Neural progenitor cell (in vitro differentiated cells): Measurements from ENCODE around the gene PPM1H. TPM values are rescaled to one million over a fixed set of nuclear protein-coding genes. Genes with fewer than 3 reads are reported as not detected.

Experiments used
- DNase-seq: peaks from one replicate; pipeline ENCODE4 v3.0.0-alpha.2; 2016; ENCODE audit warnings: low spot score
- H2AFZ ChIP-seq: fragments of 200-600 bp; sonication (generic); replicated peaks from 2 replicates; pipeline ENCODE4 v1.6.1; 2016; ENCODE audit warnings: antibody characterized with exemption
- H3F3A ChIP-seq: fragments of 200-600 bp; sonication (generic); 2 replicates; pipeline ENCODE4 v1.6.1; 2016; ENCODE audit warnings: antibody characterized with exemption, low read depth
- H3K27ac ChIP-seq: fragments of 200-600 bp; sonication (generic); 2 replicates; pipeline ENCODE4 v1.5.1; 2016; ENCODE audit warnings: mild to moderate bottlenecking
- H3K27me3 ChIP-seq: fragments of 200-600 bp; sonication (generic); 2 replicates; pipeline ENCODE4 v1.6.1; 2016; ENCODE audit warnings: mild to moderate bottlenecking, moderate library complexity
- H3K36me3 ChIP-seq: fragments of 200-600 bp; sonication (generic); 2 replicates; pipeline ENCODE4 v1.5.1; 2016
- H3K4me1 ChIP-seq: fragments of 200-600 bp; sonication (generic); 2 replicates; pipeline ENCODE4 v1.6.1; 2016; ENCODE audit warnings: mixed run types
- H3K4me2 ChIP-seq: fragments of 200-600 bp; sonication (generic); 2 replicates; pipeline ENCODE4 v1.6.1; 2016
- H3K4me3 ChIP-seq: fragments of 200-600 bp; sonication (generic); 2 replicates; pipeline ENCODE4 v1.5.1; 2016
- H3K79me2 ChIP-seq: fragments of 200-600 bp; sonication (generic); 2 replicates; pipeline ENCODE4 v1.6.1; 2016; ENCODE audit warnings: low read depth
- H3K9ac ChIP-seq: fragments of 200-600 bp; sonication (generic); 2 replicates; pipeline ENCODE4 v1.6.1; 2016
- H3K9me3 ChIP-seq: fragments of 200-600 bp; sonication (generic); 2 replicates; pipeline ENCODE4 v1.5.1; 2016; ENCODE audit warnings: low read depth
- H4K20me1 ChIP-seq: fragments of 200-600 bp; sonication (generic); 2 replicates; pipeline ENCODE4 v1.6.1; 2016; ENCODE audit warnings: low read depth
- H3K27ac Mint-ChIP-seq: 3 replicates; pipeline ENCODE4 v1.8.0; 2021; ENCODE audit warnings: mixed read lengths
- H3K27me3 Mint-ChIP-seq: 2 replicates; pipeline ENCODE4 v1.8.0; 2022; ENCODE audit warnings: low read depth, mild to moderate bottlenecking, inconsistent platforms, moderate library complexity, mixed read lengths; ENCODE audit not compliant: insufficient read depth
- H3K36me3 Mint-ChIP-seq: 3 replicates; pipeline ENCODE4 v1.8.0; 2021; ENCODE audit warnings: mixed read lengths
- H3K4me1 Mint-ChIP-seq: 3 replicates; pipeline ENCODE4 v1.8.0; 2021; ENCODE audit warnings: mixed read lengths
- H3K4me3 Mint-ChIP-seq: 3 replicates; pipeline ENCODE4 v1.8.0; 2021; ENCODE audit warnings: mild to moderate bottlenecking, moderate library complexity, mixed read lengths
- H3K9me3 Mint-ChIP-seq: 3 replicates; pipeline ENCODE4 v1.8.0; 2020; ENCODE audit warnings: mixed read lengths
- CTCF ChIP-seq: fragments of 200-600 bp; sonication (generic); IDR thresholded peaks from 2 replicates; pipeline ENCODE4 v1.5.1; 2017; ENCODE audit warnings: antibody characterized with exemption, mild to moderate bottlenecking
- EZH2 ChIP-seq: fragments of 200-600 bp; sonication (generic); IDR thresholded peaks from 2 replicates; pipeline ENCODE4 v1.6.1; 2017; ENCODE audit warnings: antibody characterized with exemption, mild to moderate bottlenecking, moderate library complexity
- EZH2phosphoT487 ChIP-seq: fragments of 200-600 bp; sonication (generic); IDR thresholded peaks from 2 replicates; pipeline ENCODE4 v1.6.1; 2017; ENCODE audit warnings: antibody characterized with exemption
- total RNA-seq: library from RNA; depleted of rRNA; stranded (reverse); fragments of >200 nt; gene quantifications from 2 replicates; pipeline ENCODE4 v1.2.3, GENCODE V29; 2015; ENCODE audit warnings: low replicate concordance

PPM1H gene
- total RNA-seq, 1 donor from 2014 or later: 4.6 TPM

GRCh38 chr12:62802984-62803383, 132.0 kb downstream of the PPM1H start:
- peaks cover 4% of the 10 kb centered on the region for H3K4me1 ChIP-seq
- H3K27ac Mint-ChIP-seq: no peak overlapping the region
- no peak overlapping the region for H3K9ac ChIP-seq
- peaks cover 7% of the 10 kb centered on the region for H3K36me3 Mint-ChIP-seq
- no peaks in the 10 kb centered on the region for H3K9me3 ChIP-seq
- H4K20me1 ChIP-seq: no peaks in the 10 kb centered on the region
- no peak for DNase-seq
- H3K79me2 ChIP-seq: no peaks in the 10 kb centered on the region
- H3K4me3 ChIP-seq: no peak overlapping the region
- no peak overlapping the region for H3K4me3 Mint-ChIP-seq
- TF ChIP-seq EZH2phosphoT487 (no peak), EZH2 (no peak), CTCF (no peak)
- no peak overlapping the region for H2AFZ ChIP-seq
- H3K27ac ChIP-seq: no peak overlapping the region
- no peaks in the 10 kb centered on the region for H3K27me3 ChIP-seq
- H3F3A ChIP-seq: no peaks in the 10 kb centered on the region
- peaks cover 32% of the 10 kb centered on the region for H3K4me1 Mint-ChIP-seq
- no peak overlapping the region for H3K4me2 ChIP-seq
- peaks cover 2% of the 10 kb centered on the region for H3K27me3 Mint-ChIP-seq
- peaks cover 7% of the 10 kb centered on the region for H3K9me3 Mint-ChIP-seq
- H3K36me3 ChIP-seq: no peaks in the 10 kb centered on the region

GRCh38 chr12:62802321-62802720, 132.6 kb downstream of the PPM1H start:
- Histone ChIP-seq H3K27ac (no peak overlapping the region), H3K79me2 (no peaks in the 10 kb centered on the region), H3K4me1 (peaks cover 4% of the 10 kb centered on the region), H3K9me3 (no peaks in the 10 kb centered on the region), H3K36me3 (no peaks in the 10 kb centered on the region), H3F3A (no peaks in the 10 kb centered on the region), H2AFZ (no peak overlapping the region), H3K9ac (no peak overlapping the region), H3K4me3 (no peak overlapping the region), H3K27me3 (no peaks in the 10 kb centered on the region), H3K4me2 (no peak overlapping the region), H4K20me1 (no peaks in the 10 kb centered on the region)
- Mint-ChIP-seq H3K27ac (no peak overlapping the region), H3K27me3 (peaks cover 2% of the 10 kb centered on the region), H3K4me1 (peaks cover 32% of the 10 kb centered on the region), H3K4me3 (no peak overlapping the region), H3K36me3 (peaks cover 7% of the 10 kb centered on the region), H3K9me3 (peaks cover 7% of the 10 kb centered on the region)
- no peak for TF ChIP-seq CTCF
- TF ChIP-seq EZH2phosphoT487: no peak
- TF ChIP-seq EZH2: no peak
- no peak for DNase-seq

- H3K79me2 ChIP-seq: no peaks in the 10 kb centered on the region
- H3F3A ChIP-seq: no peaks in the 10 kb centered on the region
- H3K4me2 ChIP-seq: no peak overlapping the region
- no peak for DNase-seq
- Mint-ChIP-seq H3K4me1 (peaks cover 35% of the 10 kb centered on the region), H3K27me3 (peaks cover 2% of the 10 kb centered on the region), H3K9me3 (peaks cover 7% of the 10 kb centered on the region), H3K27ac (no peak overlapping the region), H3K36me3 (peaks cover 5% of the 10 kb centered on the region), H3K4me3 (no peak overlapping the region)
- H3K27me3 ChIP-seq: no peaks in the 10 kb centered on the region
- H3K4me3 ChIP-seq: no peak overlapping the region
- TF ChIP-seq EZH2phosphoT487: no peak
- H3K4me1 ChIP-seq: peaks cover 6% of the 10 kb centered on the region
- no peaks in the 10 kb centered on the region for H3K36me3 ChIP-seq
- no peak overlapping the region for H2AFZ ChIP-seq
- no peaks in the 10 kb centered on the region for H3K9me3 ChIP-seq
- no peaks in the 10 kb centered on the region for H4K20me1 ChIP-seq
- no peak overlapping the region for H3K27ac ChIP-seq
- H3K9ac ChIP-seq: no peak overlapping the region
Measured at GRCh38 chr12:62801796-62802195, 133.2 kb downstream of the PPM1H start.

GRCh38 chr12:62800707-62801400, 134.1 kb downstream of the PPM1H start:
- H3K4me1 Mint-ChIP-seq: peaks cover 45% of the 10 kb centered on the region
- peaks cover 4% of the 10 kb centered on the region for H3K36me3 Mint-ChIP-seq
- Histone ChIP-seq H3K36me3 (no peaks in the 10 kb centered on the region), H4K20me1 (no peaks in the 10 kb centered on the region), H3K27ac (no peak overlapping the region), H3K4me1 (peaks cover 8% of the 10 kb centered on the region), H3K27me3 (no peaks in the 10 kb centered on the region), H3K4me2 (no peak overlapping the region), H3K79me2 (no peaks in the 10 kb centered on the region), H3K4me3 (no peak overlapping the region), H3K9me3 (no peaks in the 10 kb centered on the region), H3F3A (no peaks in the 10 kb centered on the region), H2AFZ (no peak overlapping the region), H3K9ac (no peak overlapping the region)
- no peak overlapping the region for H3K4me3 Mint-ChIP-seq
- no peak overlapping the region for H3K27ac Mint-ChIP-seq
- peaks cover 7% of the 10 kb centered on the region for H3K9me3 Mint-ChIP-seq
- DNase-seq: no peak
- H3K27me3 Mint-ChIP-seq: peaks cover 2% of the 10 kb centered on the region
- no peak for TF ChIP-seq EZH2
